CD4-positive, alpha-beta T cell (primary cell): ENCODE results near the gene PLIN1. TPM values are rescaled to one million over a fixed set of nuclear protein-coding genes. Genes with fewer than 3 reads are reported as not detected.

Experiments used
- ATAC-seq: fragments of 200-7000 bp; cut with Tn5 transposase; one replicate; pipeline ENCODE4 v1.10.0; 2022; ENCODE audit warnings: mild to moderate bottlenecking; ENCODE audit not compliant: poor library complexity
- CTCF ChIA-PET: fragments of 350-600 bp; sonication (Branson Sonifier 250); formaldehyde crosslinking; loops from one replicate; lab custom pipeline; 2021; ENCODE audit warnings: antibody characterized with exemption, inconsistent platforms; lab: Charles Lee
- POLR2A ChIA-PET: fragments of 350-600 bp; sonication (Branson Sonifier 250); formaldehyde crosslinking; loops from one replicate; lab custom pipeline; 2021; ENCODE audit warnings: antibody characterized with exemption, inconsistent platforms; lab: Charles Lee
- DNase-seq, 14 experiments: peaks; one replicate each; pipeline ENCODE4 v3.0.0-alpha.2; 2013 to 2020; ENCODE audit warnings: mixed read lengths in 2 of 14
- H3K27ac ChIP-seq, 2 donors: one replicate each; pipeline versions ENCODE4 v1.5.1 to v1.7.0; 2013; ENCODE audit warnings: low read length in 2 of 2, low read depth in 1 of 2, mild to moderate bottlenecking in 1 of 2
- H3K27me3 ChIP-seq, 2 experiments: 1 replicate in 1 of 2; 2 replicates in 1 of 2; pipeline versions ENCODE4 v1.6.1 to v1.7.0; 2013; ENCODE audit warnings: low read length in 2 of 2, control low read depth in 1 of 2, mild to moderate bottlenecking in 1 of 2, moderate library complexity in 1 of 2; ENCODE audit not compliant: insufficient read depth in 2 of 2, control insufficient read depth in 1 of 2
- H3K36me3 ChIP-seq: one replicate; pipeline ENCODE4 v1.6.1; 2013; ENCODE audit warnings: low read length, control low read depth; ENCODE audit not compliant: insufficient read depth
- H3K4me1 ChIP-seq: one replicate; pipeline ENCODE4 v1.6.1; 2013; ENCODE audit warnings: low read length, control low read depth; ENCODE audit not compliant: insufficient read depth
- H3K4me3 ChIP-seq: one replicate; pipeline ENCODE4 v1.5.1; 2013; ENCODE audit warnings: mild to moderate bottlenecking, low read length, moderate library complexity
- H3K9me3 ChIP-seq, 2 experiments: 1 replicate in 1 of 2; 2 replicates in 1 of 2; pipeline versions ENCODE4 v1.6.1 to v1.7.0; 2013; ENCODE audit warnings: low read length in 2 of 2, mild to moderate bottlenecking in 2 of 2, control low read depth in 1 of 2, moderate library complexity in 1 of 2; ENCODE audit not compliant: control insufficient read depth in 1 of 2, insufficient read depth in 1 of 2
- H3K27ac Mint-ChIP-seq: one replicate; pipeline ENCODE4 v1.8.0; 2020; ENCODE audit warnings: mixed read lengths
- H3K27me3 Mint-ChIP-seq: one replicate; pipeline ENCODE4 v1.8.0; 2021; ENCODE audit warnings: mixed read lengths
- H3K36me3 Mint-ChIP-seq: one replicate; pipeline ENCODE4 v1.8.0; 2021; ENCODE audit warnings: low read depth, mixed read lengths
- H3K4me1 Mint-ChIP-seq: one replicate; pipeline ENCODE4 v1.8.0; 2021; ENCODE audit warnings: low read depth, mixed read lengths
- H3K4me3 Mint-ChIP-seq: one replicate; pipeline ENCODE4 v1.8.0; 2020; ENCODE audit warnings: mild to moderate bottlenecking, mixed read lengths
- H3K9me3 Mint-ChIP-seq: one replicate; pipeline ENCODE4 v1.8.0; 2020; ENCODE audit warnings: mixed read lengths
- CTCF ChIP-seq: fragments of 200-600 bp; IDR thresholded peaks from one replicate; pipeline ENCODE4 v1.8.0; 2022; ENCODE audit warnings: antibody characterized with exemption, mild to moderate bottlenecking
- intact Hi-C, 2 experiments: fragments of 100-400 bp; cut with DNase I in 1 of 2; cut with micrococcal nuclease in 1 of 2; formaldehyde crosslinking; loops; one replicate each; pipeline versions ENCODE4 v1.15.1 to v1.9.0; 2023 to 2025; cut with DNase I, micrococcal nuclease
- total RNA-seq, 174 experiments: library from RNA in 2 of 174; stranded (reverse) in 2 of 174; gene quantifications; one replicate each; pipeline ENCODE4 v1.2.3 and lab custom pipeline; 2021 to 2026

Gene PLIN1
- total RNA-seq, 2 experiments from 2014 or later = 0.08 to 0.22 TPM

GRCh38 chr15:89623165-89623564 is 56.0 kb downstream of the PLIN1 start:
- Mint-ChIP-seq H3K27ac (no peak overlapping the region), H3K27me3 (no peaks in the 10 kb centered on the region), H3K4me1 (no peaks in the 10 kb centered on the region), H3K36me3 (no peaks in the 10 kb centered on the region), H3K4me3 (no peak overlapping the region), H3K9me3 (no peaks in the 10 kb centered on the region)
- no peak overlapping the region for H3K27ac ChIP-seq
- no peak for DNase-seq
- no peak overlapping the region for H3K4me3 ChIP-seq
- intact Hi-C loops = no loop called here
- H3K9me3 ChIP-seq = no peaks in the 10 kb centered on the region
- no peak for TF ChIP-seq CTCF
- no peaks in the 10 kb centered on the region for H3K27me3 ChIP-seq
- CTCF ChIA-PET = no interaction called here
- no peaks in the 10 kb centered on the region for H3K36me3 ChIP-seq
- no peak for ATAC-seq
- POLR2A ChIA-PET = no interaction called here
- H3K4me1 ChIP-seq = no peaks in the 10 kb centered on the region

DNA sequence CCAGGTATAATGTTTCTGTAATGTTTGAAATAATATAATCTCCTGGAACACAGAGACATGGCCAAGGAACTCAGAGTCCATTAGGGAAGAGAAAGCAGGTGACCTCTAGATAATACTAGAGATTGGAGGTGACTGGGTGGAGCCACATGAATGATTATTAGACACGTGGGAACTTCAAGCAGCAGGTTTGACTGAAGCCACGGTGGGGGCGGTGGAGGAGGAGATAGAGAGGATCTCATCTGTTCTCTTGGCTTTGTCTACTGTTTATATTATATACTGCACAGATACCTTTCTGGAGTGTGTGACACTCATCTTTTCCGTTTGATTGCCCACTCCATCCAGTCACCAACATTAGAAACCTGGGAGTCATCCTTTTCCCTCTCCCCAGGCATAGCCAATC is 57.6 kb downstream of the PLIN1 start:
- Mint-ChIP-seq H3K27me3 (no peaks in the 10 kb centered on the region), H3K36me3 (no peaks in the 10 kb centered on the region), H3K27ac (no peak overlapping the region), H3K9me3 (no peaks in the 10 kb centered on the region), H3K4me3 (no peak overlapping the region), H3K4me1 (no peaks in the 10 kb centered on the region)
- Histone ChIP-seq H3K9me3 (no peaks in the 10 kb centered on the region), H3K4me3 (no peak overlapping the region), H3K4me1 (no peaks in the 10 kb centered on the region), H3K27ac (no peak overlapping the region), H3K36me3 (no peaks in the 10 kb centered on the region), H3K27me3 (no peaks in the 10 kb centered on the region)
- intact Hi-C loops = no loop called here
- DNase-seq (no peak), ATAC-seq (no peak)
- ChIA-PET POLR2A (no interaction called here), CTCF (no interaction called here)
- no peak for TF ChIP-seq CTCF

GRCh38 chr15:89616228-89616627 is 62.9 kb downstream of the PLIN1 start:
- H3K27me3 ChIP-seq = no peaks in the 10 kb centered on the region
- no peak for TF ChIP-seq CTCF
- no peaks in the 10 kb centered on the region for H3K4me1 ChIP-seq
- Mint-ChIP-seq H3K9me3 (peaks cover 13% of the 10 kb centered on the region), H3K4me3 (no peak overlapping the region), H3K36me3 (peaks cover 11% of the 10 kb centered on the region), H3K27me3 (no peaks in the 10 kb centered on the region), H3K27ac (no peak overlapping the region), H3K4me1 (no peaks in the 10 kb centered on the region)
- ChIA-PET CTCF (no interaction called here), POLR2A (no interaction called here)
- H3K27ac ChIP-seq = no peak overlapping the region
- H3K9me3 ChIP-seq = peaks cover 14 to 20% of the 10 kb centered on the region in 2 experiments
- H3K4me3 ChIP-seq = no peak overlapping the region
- DNase-seq (no peak), ATAC-seq (no peak)
- H3K36me3 ChIP-seq = no peaks in the 10 kb centered on the region
- intact Hi-C loops = no loop called here
